ENCODE data around the gene ZNF423.

GRCh38 chr16:49896447-49896964, 40.6 kb upstream of the ZNF423 start:
- TF ChIP-seq, protein P1, sequence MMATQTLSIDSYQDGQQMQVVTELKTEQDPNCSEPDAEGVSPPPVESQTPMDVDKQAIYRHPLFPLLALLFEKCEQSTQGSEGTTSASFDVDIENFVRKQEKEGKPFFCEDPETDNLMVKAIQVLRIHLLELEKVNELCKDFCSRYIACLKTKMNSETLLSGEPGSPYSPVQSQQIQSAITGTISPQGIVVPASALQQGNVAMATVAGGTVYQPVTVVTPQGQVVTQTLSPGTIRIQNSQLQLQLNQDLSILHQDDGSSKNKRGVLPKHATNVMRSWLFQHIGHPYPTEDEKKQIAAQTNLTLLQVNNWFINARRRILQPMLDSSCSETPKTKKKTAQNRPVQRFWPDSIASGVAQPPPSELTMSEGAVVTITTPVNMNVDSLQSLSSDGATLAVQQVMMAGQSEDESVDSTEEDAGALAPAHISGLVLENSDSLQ (IDR thresholded peaks at IDR 0.05) = no peak
- TF ChIP-seq FOXM1 (IDR thresholded peaks at IDR 0.05; ENCODE audit: borderline replicate concordance) (no peak), SUZ12 (IDR thresholded peaks at IDR 0.05) (no peak), FOXK2 (IDR thresholded peaks at IDR 0.05) (no peak), FOXA1 (IDR thresholded peaks at IDR 0.05) (no peak), SP1 (IDR thresholded peaks at IDR 0.05) (no peak)
